Kidney epithelial cell (primary cell): ENCODE measurements around the gene MRTFB. TPM values are rescaled to one million over a fixed set of nuclear protein-coding genes. Genes with fewer than 3 reads are reported as not detected.

ENCODE experiments used
- DNase-seq: peaks from one replicate; pipeline ENCODE4 v3.0.0-alpha.2; 2010; ENCODE audit warnings: low read depth
- H3K27me3 ChIP-seq: 2 replicates; pipeline ENCODE4 v1.6.0; 2011; ENCODE audit warnings: low read length; ENCODE audit not compliant: control insufficient read depth, insufficient read depth
- H3K36me3 ChIP-seq: 2 replicates; pipeline ENCODE4 v1.5.1; 2011; ENCODE audit warnings: low read length; ENCODE audit not compliant: control insufficient read depth, insufficient read depth
- H3K4me3 ChIP-seq: 2 replicates; pipeline ENCODE4 v1.5.1; 2011; ENCODE audit warnings: low read depth, mild to moderate bottlenecking, control low read depth, low read length
- total RNA-seq: library from RNA; depleted of rRNA; stranded (reverse); fragments of >200 nt; gene quantifications from 2 replicates; pipeline ENCODE4 v1.2.3, GENCODE V29; 2015
- TF ChIP-seq, protein P1 (sequence below): IDR thresholded peaks from 2 replicates; pipeline ENCODE4 v1.5.1; 2011; ENCODE audit warnings: mild to moderate bottlenecking, moderate library complexity, low read length, control low read depth, inconsistent platforms; ENCODE audit not compliant: insufficient read depth, poor library complexity, severe bottlenecking

Gene MRTFB
- total RNA-seq, 1 donor from 2014 or later: 15.8 TPM

DNA sequence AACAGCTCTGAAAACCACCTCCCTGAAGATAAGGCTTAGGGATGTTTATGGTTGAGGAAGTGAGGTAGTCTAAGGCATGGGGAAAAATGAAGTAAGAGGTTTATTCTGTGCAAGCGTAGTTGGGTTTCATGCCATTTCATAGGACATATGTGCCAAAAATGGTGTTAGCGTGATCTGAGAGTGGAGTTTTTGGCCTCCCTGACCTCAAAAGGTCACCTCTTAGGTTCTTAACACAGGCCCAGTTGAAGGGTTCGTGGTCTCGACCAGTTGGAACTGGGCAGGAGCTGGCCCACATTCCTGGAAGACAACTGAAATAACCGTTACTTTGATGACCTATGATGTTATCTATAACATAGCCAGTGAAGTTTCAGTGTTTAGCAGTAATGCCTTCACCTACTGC lies 57.0 kb downstream of the MRTFB start:
- TF ChIP-seq, protein P1, sequence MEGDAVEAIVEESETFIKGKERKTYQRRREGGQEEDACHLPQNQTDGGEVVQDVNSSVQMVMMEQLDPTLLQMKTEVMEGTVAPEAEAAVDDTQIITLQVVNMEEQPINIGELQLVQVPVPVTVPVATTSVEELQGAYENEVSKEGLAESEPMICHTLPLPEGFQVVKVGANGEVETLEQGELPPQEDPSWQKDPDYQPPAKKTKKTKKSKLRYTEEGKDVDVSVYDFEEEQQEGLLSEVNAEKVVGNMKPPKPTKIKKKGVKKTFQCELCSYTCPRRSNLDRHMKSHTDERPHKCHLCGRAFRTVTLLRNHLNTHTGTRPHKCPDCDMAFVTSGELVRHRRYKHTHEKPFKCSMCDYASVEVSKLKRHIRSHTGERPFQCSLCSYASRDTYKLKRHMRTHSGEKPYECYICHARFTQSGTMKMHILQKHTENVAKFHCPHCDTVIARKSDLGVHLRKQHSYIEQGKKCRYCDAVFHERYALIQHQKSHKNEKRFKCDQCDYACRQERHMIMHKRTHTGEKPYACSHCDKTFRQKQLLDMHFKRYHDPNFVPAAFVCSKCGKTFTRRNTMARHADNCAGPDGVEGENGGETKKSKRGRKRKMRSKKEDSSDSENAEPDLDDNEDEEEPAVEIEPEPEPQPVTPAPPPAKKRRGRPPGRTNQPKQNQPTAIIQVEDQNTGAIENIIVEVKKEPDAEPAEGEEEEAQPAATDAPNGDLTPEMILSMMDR: no peak
- no peaks in the 10 kb centered on the region for H3K36me3 ChIP-seq
- no peaks in the 10 kb centered on the region for H3K27me3 ChIP-seq
- DNase-seq: no peak
- no peak overlapping the region for H3K4me3 ChIP-seq

DNA sequence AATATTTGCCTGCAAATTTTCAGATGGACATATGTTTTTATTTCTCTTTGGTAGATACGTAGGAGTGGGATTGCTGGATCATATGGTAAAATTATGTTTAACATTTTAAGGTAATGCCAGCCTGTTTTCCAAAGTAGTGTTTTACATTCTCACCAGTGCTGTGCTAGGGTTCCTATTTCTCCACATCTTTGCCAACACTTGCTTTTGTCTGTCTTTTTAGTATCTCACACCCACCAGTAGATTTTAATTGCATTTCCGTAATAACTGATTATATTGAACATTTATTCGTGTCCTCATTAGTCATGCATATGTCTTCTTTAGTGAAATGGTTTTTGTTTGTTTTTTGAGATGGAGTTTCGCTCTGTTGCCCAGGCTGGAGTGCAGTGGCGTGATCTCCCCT lies 58.4 kb downstream of the MRTFB start:
- DNase-seq: no peak
- Histone ChIP-seq H3K27me3 (no peaks in the 10 kb centered on the region), H3K36me3 (no peaks in the 10 kb centered on the region), H3K4me3 (no peak overlapping the region)
- TF ChIP-seq, protein P1: no peak

DNA sequence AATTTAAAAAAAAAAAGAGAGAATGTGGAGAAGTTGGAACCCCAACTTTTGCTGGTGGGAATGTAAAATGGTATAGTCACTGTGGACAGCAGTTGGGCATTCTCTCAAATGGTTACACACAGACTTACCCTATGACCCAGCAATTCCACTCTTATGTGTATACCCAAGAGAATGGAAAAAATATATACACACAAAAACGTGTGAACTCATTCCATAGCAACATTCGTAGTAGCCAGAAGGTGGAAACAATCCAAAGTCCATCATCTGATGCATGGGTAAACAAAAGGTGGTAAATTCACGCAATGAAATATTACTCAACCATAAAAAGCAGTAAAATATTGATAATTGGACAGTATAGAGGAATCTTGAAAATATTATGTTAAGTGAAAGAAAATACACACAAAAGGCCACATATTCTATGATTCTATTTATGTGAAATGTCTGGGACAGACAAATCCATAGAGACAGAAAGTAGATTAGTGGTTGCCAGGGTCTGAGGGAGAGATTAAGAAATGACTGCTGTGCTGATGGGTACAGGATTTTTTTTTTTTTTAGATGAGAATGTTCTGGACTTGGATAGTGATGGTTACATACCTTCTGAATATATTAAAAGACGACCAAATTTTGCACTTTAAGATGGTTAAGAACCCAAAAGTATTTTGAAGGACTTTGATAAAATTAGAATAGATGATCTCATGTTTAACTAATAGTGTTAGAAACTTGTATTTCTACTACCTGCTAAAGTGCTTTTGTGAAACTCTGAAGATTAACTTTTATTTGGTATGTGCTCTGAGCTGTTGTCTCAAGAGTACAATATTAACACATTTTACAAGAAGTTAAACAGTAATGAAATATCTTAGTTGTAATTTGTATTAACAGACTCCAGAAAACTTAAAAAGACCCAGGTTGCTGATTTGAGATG lies 60.9 kb downstream of the MRTFB start:
- Histone ChIP-seq H3K4me3 (no peak overlapping the region), H3K27me3 (no peaks in the 10 kb centered on the region), H3K36me3 (no peaks in the 10 kb centered on the region)
- DNase-seq: no peak
- TF ChIP-seq, protein P1: no peak

- no peaks in the 10 kb centered on the region for H3K27me3 ChIP-seq
- no peak overlapping the region for H3K4me3 ChIP-seq
- no peaks in the 10 kb centered on the region for H3K36me3 ChIP-seq
- TF ChIP-seq, protein P1: no peak
- DNase-seq: no peak
Observed at GRCh38 chr16:14132696-14133048, 61.6 kb downstream of the MRTFB start.

- Histone ChIP-seq H3K27me3 (no peaks in the 10 kb centered on the region), H3K4me3 (no peak overlapping the region), H3K36me3 (no peaks in the 10 kb centered on the region)
- TF ChIP-seq, protein P1: no peak
- DNase-seq: no peak
Observed at GRCh38 chr16:14133907-14134306, 62.8 kb downstream of the MRTFB start.

GRCh38 chr16:14135704-14136103 lies 64.6 kb downstream of the MRTFB start:
- DNase-seq: no peak
- H3K36me3 ChIP-seq: no peaks in the 10 kb centered on the region
- TF ChIP-seq, protein P1: no peak
- H3K27me3 ChIP-seq: no peaks in the 10 kb centered on the region
- H3K4me3 ChIP-seq: no peak overlapping the region
